ENCODE measurements around the gene TRAPPC12.
"Not testable (repeated sequence)": the region's sequence is repeated elsewhere in the genome, so short reads cannot be mapped to it uniquely, and the experiment has no call there.

TRAPPC12 gene

GRCh38 chr2:3503483-3503882 is 124.0 kb downstream of the TRAPPC12 start:
- H3K4me3 ChIP-seq (ENCODE audit: low read depth, low read length): no peak overlapping the region
- no peak for TF ChIP-seq CTCF (IDR thresholded peaks at IDR 0.05; ENCODE audit: low read depth, low read length)

- TF ChIP-seq CTCF (IDR thresholded peaks at IDR 0.05; ENCODE audit: low read depth, low read length): no peak
- H3K4me3 ChIP-seq (ENCODE audit: low read depth, low read length): no peak overlapping the region
These were observed 125.2 kb downstream of the TRAPPC12 start for GRCh38 chr2:3504741-3505140.

- no peak for TF ChIP-seq CTCF (IDR thresholded peaks at IDR 0.05; ENCODE audit: low read depth, low read length)
- no peak overlapping the region for H3K4me3 ChIP-seq (ENCODE audit: low read depth, low read length)
These were observed 126.3 kb downstream of the TRAPPC12 start for GRCh38 chr2:3505771-3506170.

GRCh38 chr2:3512086-3512485 is 132.6 kb downstream of the TRAPPC12 start:
- no peak overlapping the region for H3K4me3 ChIP-seq (ENCODE audit: low read depth, low read length)
- TF ChIP-seq CTCF (IDR thresholded peaks at IDR 0.05; ENCODE audit: low read depth, low read length): no peak

GRCh38 chr2:3513026-3513810 is 133.7 kb downstream of the TRAPPC12 start:
- TF ChIP-seq CTCF (IDR thresholded peaks at IDR 0.05; ENCODE audit: low read depth, low read length): no peak
- H3K4me3 ChIP-seq (ENCODE audit: low read depth, low read length): no peak overlapping the region

GRCh38 chr2:3515438-3515837 is 135.9 kb downstream of the TRAPPC12 start:
- not testable (repeated sequence) for H3K4me3 ChIP-seq (ENCODE audit: low read depth, low read length)

GRCh38 chr2:3516831-3517230 is 137.3 kb downstream of the TRAPPC12 start:
- TF ChIP-seq CTCF (IDR thresholded peaks at IDR 0.05; ENCODE audit: low read depth, low read length): no peak
- no peak overlapping the region for H3K4me3 ChIP-seq (ENCODE audit: low read depth, low read length)
